Measurements from ENCODE around the gene CAMTA2.

CAMTA2 gene

GRCh38 chr17:4986951-4987766 is at the start of gene CAMTA2:
CAMTA2 (minus strand) TSS chr17:4987675; CDS start chr17:4986222, 1,453 bp downstream.
- TF ChIP-seq, protein P1, sequence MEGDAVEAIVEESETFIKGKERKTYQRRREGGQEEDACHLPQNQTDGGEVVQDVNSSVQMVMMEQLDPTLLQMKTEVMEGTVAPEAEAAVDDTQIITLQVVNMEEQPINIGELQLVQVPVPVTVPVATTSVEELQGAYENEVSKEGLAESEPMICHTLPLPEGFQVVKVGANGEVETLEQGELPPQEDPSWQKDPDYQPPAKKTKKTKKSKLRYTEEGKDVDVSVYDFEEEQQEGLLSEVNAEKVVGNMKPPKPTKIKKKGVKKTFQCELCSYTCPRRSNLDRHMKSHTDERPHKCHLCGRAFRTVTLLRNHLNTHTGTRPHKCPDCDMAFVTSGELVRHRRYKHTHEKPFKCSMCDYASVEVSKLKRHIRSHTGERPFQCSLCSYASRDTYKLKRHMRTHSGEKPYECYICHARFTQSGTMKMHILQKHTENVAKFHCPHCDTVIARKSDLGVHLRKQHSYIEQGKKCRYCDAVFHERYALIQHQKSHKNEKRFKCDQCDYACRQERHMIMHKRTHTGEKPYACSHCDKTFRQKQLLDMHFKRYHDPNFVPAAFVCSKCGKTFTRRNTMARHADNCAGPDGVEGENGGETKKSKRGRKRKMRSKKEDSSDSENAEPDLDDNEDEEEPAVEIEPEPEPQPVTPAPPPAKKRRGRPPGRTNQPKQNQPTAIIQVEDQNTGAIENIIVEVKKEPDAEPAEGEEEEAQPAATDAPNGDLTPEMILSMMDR (IDR thresholded peaks at IDR 0.05; ENCODE audit: low read depth, low read length, missing control alignments) = peak; percentile 71
- peak within 1 kb of the TSS; percentile 97 for H3K4me3 ChIP-seq (ENCODE audit: low read depth, low read length)
- no peak for DNase-seq (ENCODE audit: low read depth)

DNA sequence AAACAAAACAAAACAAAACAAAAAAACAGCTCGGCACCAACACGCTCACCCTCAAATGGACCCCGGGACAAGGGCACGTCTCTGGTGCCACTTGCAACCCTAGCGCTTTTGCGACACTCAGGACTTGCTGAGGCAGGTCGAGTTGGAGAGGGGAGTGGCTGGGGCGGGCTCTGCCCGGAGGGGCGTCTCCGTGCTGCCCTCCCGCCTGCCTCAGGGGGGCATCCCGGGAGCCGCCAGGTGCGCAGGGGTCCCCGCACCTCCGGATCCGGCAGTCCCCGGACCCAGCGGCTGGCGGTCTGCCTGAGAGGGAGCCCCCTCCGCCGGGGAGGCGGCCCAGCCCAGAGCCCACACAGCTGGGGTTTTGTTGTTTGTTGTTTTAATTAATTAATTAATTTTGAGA is 47.8 kb upstream of the CAMTA2 start, which contains the start of gene SLC52A1:
Gene SLC52A1, minus strand, starts transcription at position 112 of the 400 bp plus-strand sequence. CDS start 820 bp downstream, outside the sequence.
- TF ChIP-seq, protein P1 (IDR thresholded peaks at IDR 0.05; ENCODE audit: low read depth, low read length, missing control alignments) = no peak
- no peak for DNase-seq (ENCODE audit: low read depth)
- peak within 1 kb of the TSS; percentile 27 for H3K4me3 ChIP-seq (ENCODE audit: low read depth, low read length)

DNA sequence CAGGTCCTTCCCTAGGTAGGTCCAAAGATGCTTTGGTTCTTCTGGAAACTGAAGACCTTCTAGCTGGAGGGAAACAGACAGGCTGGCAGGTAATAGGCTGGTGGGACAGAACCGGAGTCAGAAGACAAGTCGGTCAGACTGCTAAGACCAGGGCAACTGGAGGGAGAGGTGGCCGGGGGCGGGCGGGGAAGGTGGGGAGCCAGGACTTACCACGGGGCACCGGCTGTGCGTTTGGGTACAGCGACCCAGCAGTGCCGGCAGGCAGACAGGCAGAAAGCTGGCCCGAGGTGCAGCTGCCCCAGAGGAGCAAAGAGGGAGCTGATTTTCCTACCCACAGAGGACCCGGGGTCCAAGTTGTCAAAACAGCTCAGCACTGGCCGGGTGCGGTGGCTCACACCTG is 47.2 kb upstream of the CAMTA2 start:
- TF ChIP-seq, protein P1 (IDR thresholded peaks at IDR 0.05; ENCODE audit: low read depth, low read length, missing control alignments) = no peak
- DNase-seq (ENCODE audit: low read depth) = no peak
- no peak overlapping the region for H3K4me3 ChIP-seq (ENCODE audit: low read depth, low read length)

- DNase-seq (ENCODE audit: low read depth) = no peak
- TF ChIP-seq, protein P1 (IDR thresholded peaks at IDR 0.05; ENCODE audit: low read depth, low read length, missing control alignments) = no peak
- no peak overlapping the region for H3K4me3 ChIP-seq (ENCODE audit: low read depth, low read length)
These were observed 46.6 kb upstream of the CAMTA2 start for GRCh38 chr17:5034063-5034462.

GRCh38 chr17:5033352-5034015 is 46.0 kb upstream of the CAMTA2 start:
- H3K4me3 ChIP-seq (ENCODE audit: low read depth, low read length) = no peak overlapping the region
- TF ChIP-seq, protein P1 (IDR thresholded peaks at IDR 0.05; ENCODE audit: low read depth, low read length, missing control alignments) = no peak
- DNase-seq (ENCODE audit: low read depth) = no peak

DNA sequence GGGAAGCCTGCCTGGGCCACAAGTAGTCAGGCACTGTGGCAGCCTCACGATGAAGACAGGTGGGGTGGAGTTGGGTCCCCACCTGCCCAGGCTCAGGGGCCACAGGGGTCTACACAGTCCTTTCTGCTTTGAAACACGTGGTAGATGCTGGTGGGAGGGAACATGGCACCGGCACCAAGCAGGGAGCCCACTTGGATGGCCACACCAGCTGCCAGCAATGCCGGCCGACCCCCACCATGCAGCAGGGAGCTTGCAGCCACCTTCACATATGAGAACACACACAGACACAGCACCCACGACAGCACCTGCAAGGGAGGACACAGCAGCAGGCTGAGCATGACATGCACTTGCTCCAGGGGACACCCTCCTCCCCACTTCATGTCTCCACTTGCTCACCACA is 45.4 kb upstream of the CAMTA2 start:
- DNase-seq (ENCODE audit: low read depth) = no peak
- TF ChIP-seq, protein P1 (IDR thresholded peaks at IDR 0.05; ENCODE audit: low read depth, low read length, missing control alignments) = no peak
- no peak overlapping the region for H3K4me3 ChIP-seq (ENCODE audit: low read depth, low read length)

Data from GM12864 (cell line).